Caco-2 (cell line): ENCODE data around the gene GRN. TPM values are rescaled to one million over a fixed set of nuclear protein-coding genes. Genes with fewer than 3 reads are reported as not detected.

Source experiments
- BruUV-seq: library from RNA; stranded (reverse); fragments of 400-500 nt; replicated peaks from 2 replicates; lab custom pipeline; 2021; lab: Mats Ljungman, UMichigan
- CTCF ChIA-PET: fragments of 300-600 bp; sonication (Branson Sonifier 250); formaldehyde crosslinking; loops from one replicate; lab custom pipeline; 2022; ENCODE audit warnings: antibody characterized with exemption; lab: Charles Lee
- POLR2A ChIA-PET: fragments of 300-600 bp; sonication (Branson Sonifier 250); formaldehyde crosslinking; loops from one replicate; lab custom pipeline; 2022; ENCODE audit warnings: antibody characterized with exemption; lab: Charles Lee
- DNase-seq, 2 experiments: peaks; one replicate each; pipeline versions ENCODE4 v3.0.0 to v3.0.0-alpha.2; 2020 to 2022
- H3K27me3 ChIP-seq: replicated peaks from 2 replicates; pipeline ENCODE4 v1.6.0; 2011; ENCODE audit warnings: low read length; ENCODE audit not compliant: control insufficient read depth, insufficient read depth
- H3K36me3 ChIP-seq: 2 replicates; pipeline ENCODE4 v1.5.1; 2011; ENCODE audit warnings: low read length; ENCODE audit not compliant: control insufficient read depth, insufficient read depth
- H3K4me1 ChIP-seq: fragments of 250-450 bp; sonication (Bioruptor Pico); 2 replicates; pipeline ENCODE4 v1.5.1; 2020; ENCODE audit warnings: mild to moderate bottlenecking
- H3K4me3 ChIP-seq: 2 replicates; pipeline ENCODE4 v1.5.1; 2011; ENCODE audit warnings: low read depth, mild to moderate bottlenecking, control low read depth, low read length
- H3K9me3 ChIP-seq: fragments of 250-450 bp; sonication (Bioruptor Pico); 2 replicates; pipeline ENCODE4 v1.5.1; 2020; ENCODE audit warnings: mild to moderate bottlenecking, moderate library complexity
- H3K27ac Mint-ChIP-seq: one replicate; pipeline ENCODE4 v1.8.0; 2022; ENCODE audit warnings: mixed read lengths; ENCODE audit not compliant: unreplicated experiment
- H3K27me3 Mint-ChIP-seq: one replicate; pipeline ENCODE4 v1.8.0; 2022; ENCODE audit warnings: mixed read lengths; ENCODE audit not compliant: insufficient read depth, unreplicated experiment
- H3K36me3 Mint-ChIP-seq: one replicate; pipeline ENCODE4 v1.8.0; 2022; ENCODE audit warnings: mild to moderate bottlenecking, mixed read lengths; ENCODE audit not compliant: insufficient read depth, unreplicated experiment
- H3K4me1 Mint-ChIP-seq: one replicate; pipeline ENCODE4 v1.8.0; 2022; ENCODE audit warnings: low read depth, mixed read lengths; ENCODE audit not compliant: unreplicated experiment
- H3K4me3 Mint-ChIP-seq: one replicate; pipeline ENCODE4 v1.8.0; 2022; ENCODE audit warnings: mild to moderate bottlenecking, moderate library complexity, mixed read lengths; ENCODE audit not compliant: unreplicated experiment
- H3K9me3 Mint-ChIP-seq: one replicate; pipeline ENCODE4 v1.8.0; 2022; ENCODE audit warnings: mixed read lengths; ENCODE audit not compliant: unreplicated experiment
- intact Hi-C: fragments of 100-400 bp; cut with micrococcal nuclease; formaldehyde crosslinking; loops from one replicate; pipeline ENCODE4 v1.10.0; 2022; ENCODE audit not compliant: unreplicated experiment
- total RNA-seq: library from RNA; stranded (reverse); gene quantifications from 2 replicates; pipeline ENCODE4 v1.2.3, GENCODE V29; 2022
- TF ChIP-seq, protein P1 (sequence below), 2 experiments: fragments of 200-600 bp in 1 of 2; IDR thresholded peaks; 1 replicate in 1 of 2; 2 replicates in 1 of 2; pipeline versions ENCODE4 v1.5.1 to v1.8.0; 2011 to 2022; ENCODE audit warnings: antibody characterized with exemption in 1 of 2, control low read depth in 1 of 2, inconsistent platforms in 1 of 2, low read depth in 1 of 2, low read length in 1 of 2, mild to moderate bottlenecking in 1 of 2, moderate library complexity in 1 of 2; ENCODE audit not compliant: insufficient read depth in 1 of 2, severe bottlenecking in 1 of 2, unreplicated experiment in 1 of 2

GRN gene
- total RNA-seq, 1 experiment from 2014 or later: 167 TPM

DNA sequence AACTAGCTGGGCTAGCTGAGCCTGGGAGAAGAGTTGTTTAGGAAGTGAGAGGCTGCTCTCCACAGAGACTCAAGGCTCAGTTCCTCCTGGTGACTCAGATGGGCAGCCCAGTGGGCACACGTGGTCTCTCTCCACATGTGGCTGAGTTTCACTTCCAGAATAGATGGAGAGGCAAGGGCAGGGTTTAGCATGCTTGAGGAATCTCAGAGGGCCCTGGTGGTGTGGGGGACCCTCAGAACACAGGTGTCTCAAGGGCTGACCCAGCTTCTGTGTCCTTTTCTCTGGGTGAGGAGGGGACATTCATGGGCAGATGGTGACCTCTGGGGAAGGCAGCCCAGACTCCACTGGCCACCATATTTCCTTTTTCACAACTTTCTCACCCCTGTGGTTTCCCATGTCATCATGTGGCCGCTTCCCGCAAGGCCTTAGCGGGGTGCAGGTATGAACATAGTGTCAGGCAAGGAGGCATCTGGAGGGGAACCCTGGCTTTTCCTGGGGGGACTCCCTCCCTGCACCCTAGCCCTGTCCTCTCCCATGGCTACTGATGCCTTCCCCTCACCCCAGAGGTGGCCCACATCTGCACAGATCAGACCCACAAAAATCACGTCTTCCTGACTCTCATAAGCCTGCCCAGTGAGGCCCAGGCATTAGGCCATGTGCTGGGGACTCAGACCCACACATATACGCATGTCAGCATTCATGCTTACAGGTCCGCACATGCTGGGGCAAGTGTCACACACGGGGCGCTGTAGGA, 3.3 kb downstream of the GRN start:
- no peaks in the 10 kb centered on the region for H3K27me3 Mint-ChIP-seq
- no peak overlapping the region for H3K4me3 Mint-ChIP-seq
- no peak overlapping the region for H3K27ac Mint-ChIP-seq
- Histone ChIP-seq H3K36me3 (peaks cover 2% of the 10 kb centered on the region; the same call in 1 of the 2 replicates), H3K27me3 (no peaks in the 10 kb centered on the region), H3K4me3 (no peak overlapping the region), H3K9me3 (no peaks in the 10 kb centered on the region), H3K4me1 (0 out of 2 replicates have a peak, but pooled peaks cover 6% of the 10 kb centered on the region)
- peaks cover 15% of the 10 kb centered on the region for H3K4me1 Mint-ChIP-seq
- no TSS peak for BruUV-seq
- TF ChIP-seq, protein P1, sequence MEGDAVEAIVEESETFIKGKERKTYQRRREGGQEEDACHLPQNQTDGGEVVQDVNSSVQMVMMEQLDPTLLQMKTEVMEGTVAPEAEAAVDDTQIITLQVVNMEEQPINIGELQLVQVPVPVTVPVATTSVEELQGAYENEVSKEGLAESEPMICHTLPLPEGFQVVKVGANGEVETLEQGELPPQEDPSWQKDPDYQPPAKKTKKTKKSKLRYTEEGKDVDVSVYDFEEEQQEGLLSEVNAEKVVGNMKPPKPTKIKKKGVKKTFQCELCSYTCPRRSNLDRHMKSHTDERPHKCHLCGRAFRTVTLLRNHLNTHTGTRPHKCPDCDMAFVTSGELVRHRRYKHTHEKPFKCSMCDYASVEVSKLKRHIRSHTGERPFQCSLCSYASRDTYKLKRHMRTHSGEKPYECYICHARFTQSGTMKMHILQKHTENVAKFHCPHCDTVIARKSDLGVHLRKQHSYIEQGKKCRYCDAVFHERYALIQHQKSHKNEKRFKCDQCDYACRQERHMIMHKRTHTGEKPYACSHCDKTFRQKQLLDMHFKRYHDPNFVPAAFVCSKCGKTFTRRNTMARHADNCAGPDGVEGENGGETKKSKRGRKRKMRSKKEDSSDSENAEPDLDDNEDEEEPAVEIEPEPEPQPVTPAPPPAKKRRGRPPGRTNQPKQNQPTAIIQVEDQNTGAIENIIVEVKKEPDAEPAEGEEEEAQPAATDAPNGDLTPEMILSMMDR (IDR thresholded peaks at IDR 0.05; ENCODE audit: insufficient read depth in 1 of 2, low read depth in 1 of 2, low read length in 1 of 2, severe bottlenecking in 1 of 2, unreplicated experiment in 1 of 2): no peak
- intact Hi-C loops: no loop called here
- H3K9me3 Mint-ChIP-seq: no peaks in the 10 kb centered on the region
- DNase-seq: no peak
- ChIA-PET CTCF (no interaction called here), POLR2A (no interaction called here)
- peaks cover 12% of the 10 kb centered on the region for H3K36me3 Mint-ChIP-seq

DNA sequence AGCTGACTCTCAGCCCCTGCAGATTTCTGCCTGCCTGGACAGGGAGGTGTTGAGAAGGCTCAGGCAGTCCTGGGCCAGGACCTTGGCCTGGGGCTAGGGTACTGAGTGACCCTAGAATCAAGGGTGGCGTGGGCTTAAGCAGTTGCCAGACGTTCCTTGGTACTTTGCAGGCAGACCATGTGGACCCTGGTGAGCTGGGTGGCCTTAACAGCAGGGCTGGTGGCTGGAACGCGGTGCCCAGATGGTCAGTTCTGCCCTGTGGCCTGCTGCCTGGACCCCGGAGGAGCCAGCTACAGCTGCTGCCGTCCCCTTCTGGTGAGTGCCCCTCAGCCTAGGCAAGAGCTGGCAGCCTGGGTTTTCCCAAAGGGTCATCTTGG, 3.9 kb downstream of the GRN start:
- POLR2A ChIA-PET: no interaction called here
- intact Hi-C loops: no loop called here

DNA sequence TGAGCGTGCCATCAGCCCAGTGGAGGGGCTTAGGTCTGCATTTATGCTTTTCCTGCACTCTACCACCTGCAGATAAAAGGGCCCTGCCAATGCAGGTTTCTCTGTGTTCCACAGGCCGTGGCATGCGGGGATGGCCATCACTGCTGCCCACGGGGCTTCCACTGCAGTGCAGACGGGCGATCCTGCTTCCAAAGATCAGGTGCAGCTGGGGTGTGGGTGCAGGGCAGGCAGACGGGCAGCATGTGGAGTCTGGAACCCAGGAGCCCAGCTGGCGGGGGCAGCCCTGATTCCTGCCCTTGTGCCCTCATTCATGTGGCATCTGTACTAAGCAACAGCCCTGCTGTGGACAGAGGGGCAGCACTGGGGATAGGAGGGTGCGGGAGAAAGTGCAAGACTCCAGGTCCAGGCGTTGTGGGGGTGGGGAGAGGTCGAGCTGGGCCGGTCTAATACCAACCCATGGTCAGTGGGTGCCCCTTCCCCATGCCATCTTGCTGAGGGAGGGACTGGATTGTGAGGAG, 4.5 kb downstream of the GRN start:
- H3K4me1 ChIP-seq: no peaks in the 10 kb centered on the region
- H3K27me3 Mint-ChIP-seq: no peaks in the 10 kb centered on the region
- ChIA-PET CTCF (no interaction called here), POLR2A (no interaction called here)
- intact Hi-C loops: no loop called here
- H3K4me3 Mint-ChIP-seq: no peak overlapping the region
- TF ChIP-seq, protein P1 (IDR thresholded peaks at IDR 0.05; ENCODE audit: insufficient read depth in 1 of 2, low read depth in 1 of 2, low read length in 1 of 2, severe bottlenecking in 1 of 2, unreplicated experiment in 1 of 2): no peak
- H3K4me3 ChIP-seq: no peak overlapping the region
- DNase-seq: no peak
- no peaks in the 10 kb centered on the region for H3K9me3 Mint-ChIP-seq
- peaks cover 2% of the 10 kb centered on the region; the same call in 1 of the 2 replicates for H3K36me3 ChIP-seq
- H3K4me1 Mint-ChIP-seq: peaks cover 14% of the 10 kb centered on the region
- H3K27me3 ChIP-seq: no peaks in the 10 kb centered on the region
- no peak overlapping the region for H3K27ac Mint-ChIP-seq
- no TSS peak for BruUV-seq
- peaks cover 12% of the 10 kb centered on the region for H3K36me3 Mint-ChIP-seq
- H3K9me3 ChIP-seq: no peaks in the 10 kb centered on the region

More for the DNA sequence above, 3.9 kb downstream of the GRN start:
- CTCF ChIA-PET: no interaction called here
- H3K36me3 ChIP-seq: peaks cover 2% of the 10 kb centered on the region; the same call in 1 of the 2 replicates
- Mint-ChIP-seq H3K4me1 (peaks cover 15% of the 10 kb centered on the region), H3K27ac (no peak overlapping the region), H3K4me3 (no peak overlapping the region), H3K36me3 (peaks cover 12% of the 10 kb centered on the region), H3K27me3 (no peaks in the 10 kb centered on the region), H3K9me3 (no peaks in the 10 kb centered on the region)
- TF ChIP-seq, protein P1 (IDR thresholded peaks at IDR 0.05; ENCODE audit: insufficient read depth in 1 of 2, low read depth in 1 of 2, low read length in 1 of 2, severe bottlenecking in 1 of 2, unreplicated experiment in 1 of 2): no peak
- no TSS peak for BruUV-seq
- 0 out of 2 replicates have a peak, but pooled peaks cover 6% of the 10 kb centered on the region for H3K4me1 ChIP-seq
- no peak for DNase-seq
- H3K9me3 ChIP-seq: no peaks in the 10 kb centered on the region
- no peaks in the 10 kb centered on the region for H3K27me3 ChIP-seq
- H3K4me3 ChIP-seq: no peak overlapping the region
